NCI-H2227 (cell line): Measurements from ENCODE around the gene MSI2.

Experiments
- DNase-seq: peaks from one replicate; lab custom pipeline; 2025; ENCODE audit not compliant: unreplicated experiment; lab: John Stamatoyannopoulos, UW

The MSI2 gene

DNA sequence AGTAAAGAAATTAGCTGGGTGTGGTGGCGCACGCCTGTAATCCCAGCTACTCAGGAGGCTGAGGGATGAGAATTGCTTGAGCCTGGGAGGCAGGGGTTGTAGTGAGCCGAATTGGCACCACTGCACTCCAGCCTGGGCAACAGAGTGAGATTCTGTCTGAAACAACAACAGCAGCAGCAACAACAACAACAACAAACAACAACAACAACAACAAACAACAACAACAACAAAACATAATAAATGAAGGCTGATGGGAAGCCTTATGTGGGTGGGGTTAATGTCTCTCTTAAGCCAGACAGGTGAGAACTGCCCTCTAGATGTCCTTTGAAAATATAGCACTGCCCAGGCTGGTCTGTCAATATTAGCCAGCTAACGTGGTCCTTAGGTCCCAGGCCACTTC lies 107.3 kb downstream of the MSI2 start:
- DNase-seq, result no peak

DNA sequence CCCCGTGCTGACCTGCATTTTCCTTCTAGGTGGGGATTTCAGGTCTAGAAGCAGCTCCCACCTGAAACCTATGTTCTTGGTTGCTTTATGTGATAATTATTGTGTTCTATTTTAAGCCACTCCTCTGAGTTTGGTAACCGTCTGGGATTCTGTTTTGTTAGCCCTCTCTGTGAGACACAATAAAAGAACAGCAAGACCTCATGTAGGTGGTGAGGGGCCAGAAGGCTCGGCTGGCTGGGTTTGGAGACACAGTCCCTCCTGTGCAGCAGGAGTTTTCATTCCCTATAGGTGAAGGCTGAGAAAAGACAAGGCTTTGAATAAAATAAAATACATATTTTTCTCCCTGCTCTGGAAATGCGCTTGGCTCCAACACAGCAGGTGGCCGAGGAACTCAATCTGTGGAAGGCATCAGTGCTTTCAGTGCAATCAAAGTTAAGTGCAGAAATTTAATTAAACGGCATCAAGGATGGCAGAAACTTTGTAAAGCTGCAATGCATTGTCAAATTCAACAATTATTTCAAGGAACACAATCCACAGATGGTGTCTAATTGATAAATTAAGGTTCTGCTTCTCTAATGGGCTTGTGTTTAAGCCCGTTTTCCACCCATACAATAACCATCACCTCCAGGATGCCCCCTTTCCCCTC lies 107.8 kb downstream of the MSI2 start:
- DNase-seq, result peak; percentile 39

DNA sequence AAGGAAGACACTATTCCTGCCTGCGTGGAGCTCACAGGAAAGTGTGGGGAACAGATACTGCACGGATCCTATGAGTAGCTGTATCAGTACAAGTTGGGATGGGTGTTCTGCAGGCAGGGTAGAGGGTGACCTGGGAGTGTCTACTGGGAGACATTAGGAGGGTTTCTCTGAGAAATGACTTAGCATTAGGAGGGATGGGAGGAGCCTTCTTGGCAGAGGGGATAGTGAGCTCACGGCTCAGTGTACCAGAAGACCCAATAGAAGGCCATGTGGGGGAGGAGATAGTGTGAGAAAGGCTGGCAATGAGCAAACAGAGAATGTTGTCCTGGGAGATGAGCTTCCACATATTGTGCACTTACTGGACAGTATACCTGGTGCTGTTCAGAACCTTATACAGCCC lies 109.1 kb downstream of the MSI2 start:
- no peak for DNase-seq

- no peak for DNase-seq
Observed at GRCh38 chr17:57366177-57366557, 109.8 kb downstream of the MSI2 start.

- no peak for DNase-seq
Observed at GRCh38 chr17:57366558-57367351, 110.4 kb downstream of the MSI2 start.

- DNase-seq, result no peak
Observed at GRCh38 chr17:57368637-57369336, 112.5 kb downstream of the MSI2 start.

- no peak for DNase-seq
Observed at GRCh38 chr17:57369509-57369945, 113.2 kb downstream of the MSI2 start.

GRCh38 chr17:57370037-57370581 lies 113.8 kb downstream of the MSI2 start:
- no peak for DNase-seq

DNA sequence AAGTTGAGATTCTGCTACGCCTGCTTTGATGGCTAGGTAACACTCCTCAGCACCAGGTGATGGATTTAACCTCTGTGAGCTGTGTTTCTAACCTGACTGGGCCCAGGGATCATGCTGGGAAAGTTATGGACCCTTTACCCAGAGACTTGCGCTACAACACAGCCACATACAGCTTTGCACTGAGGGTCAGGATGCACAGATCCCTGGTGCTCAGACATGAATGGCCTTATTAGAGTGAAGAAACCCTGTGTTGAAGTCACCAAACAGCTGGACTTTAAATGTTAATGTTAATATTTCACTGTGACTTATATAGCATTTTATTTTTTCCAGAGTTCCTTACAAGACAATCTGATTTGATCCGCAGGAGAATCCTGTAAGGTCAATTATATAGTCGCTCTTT lies 114.3 kb downstream of the MSI2 start:
- DNase-seq, result no peak

GRCh38 chr17:57372156-57372555 lies 115.8 kb downstream of the MSI2 start:
- DNase-seq, result no peak

DNA sequence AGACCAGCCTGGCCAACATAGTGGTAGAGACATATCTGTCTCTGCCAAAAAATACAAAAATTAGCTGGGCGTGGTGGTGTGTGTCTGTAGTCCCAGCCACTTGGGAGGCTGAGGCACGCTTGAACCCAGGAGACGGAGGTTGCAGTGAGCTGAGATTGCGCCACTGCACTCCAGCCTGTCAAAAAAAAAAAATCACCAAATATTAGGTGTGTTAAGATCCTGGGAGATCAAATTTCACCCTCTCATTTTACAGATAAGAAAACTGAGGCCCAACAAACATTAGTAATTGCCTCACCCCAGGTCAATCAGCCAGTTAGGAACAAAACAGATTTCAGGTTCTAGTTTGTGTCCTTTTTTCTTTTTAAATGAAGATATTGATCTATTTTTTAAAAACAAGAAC lies 116.7 kb downstream of the MSI2 start:
- DNase-seq, result no peak

DNA sequence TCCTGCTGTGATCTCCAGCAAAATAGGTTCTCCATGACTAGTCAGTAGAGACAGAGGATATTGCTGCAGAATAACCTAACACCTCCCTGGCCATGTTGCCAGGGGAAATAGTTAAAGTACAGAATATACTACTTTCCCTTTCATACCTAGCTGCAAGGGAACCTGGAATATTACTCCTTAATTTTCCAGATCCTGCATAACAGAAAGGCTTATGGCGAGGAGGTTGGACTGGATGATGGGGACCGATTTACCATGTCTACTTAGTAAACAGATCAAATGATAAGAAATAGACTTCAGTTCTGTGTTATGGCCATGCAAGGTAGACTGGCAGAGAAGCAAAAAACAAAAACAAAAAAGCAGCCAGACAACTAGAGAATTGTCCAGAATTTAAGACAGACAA lies 117.4 kb downstream of the MSI2 start:
- no peak for DNase-seq

DNA sequence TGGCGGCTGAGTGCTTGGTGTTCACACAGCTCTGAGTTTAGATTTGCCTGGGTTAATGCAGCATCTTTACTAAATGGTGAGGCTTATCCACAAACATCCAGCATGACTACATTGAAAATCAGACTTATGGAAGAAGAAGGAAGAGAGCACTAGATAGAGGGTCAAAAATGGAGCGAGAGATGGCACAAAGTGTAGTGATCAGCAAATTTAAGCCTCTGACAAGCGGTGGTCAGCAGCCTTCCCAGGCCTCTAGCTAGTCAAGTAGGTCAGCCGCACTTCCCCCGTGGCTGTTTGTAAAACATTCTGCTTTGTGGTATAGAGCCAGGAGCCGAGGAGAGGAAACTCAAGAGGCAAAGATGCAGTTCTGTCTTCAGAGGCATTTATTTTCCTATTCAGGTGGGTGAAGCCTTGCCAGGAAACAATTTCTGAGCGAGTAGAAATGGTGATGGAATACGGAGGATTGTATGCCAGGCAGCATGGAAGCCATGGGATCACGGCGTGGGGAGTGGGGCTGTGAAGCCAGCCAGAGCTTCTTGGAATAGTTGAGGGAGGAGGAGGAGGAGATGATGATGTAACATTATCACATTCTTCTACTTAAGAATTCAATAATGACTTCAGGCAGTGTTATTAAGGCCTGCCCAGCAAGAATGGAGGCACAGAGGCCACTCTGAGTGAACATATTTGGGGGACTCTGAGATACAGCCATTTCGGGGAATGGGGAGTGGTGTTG lies 118.9 kb downstream of the MSI2 start:
- DNase-seq, result no peak

DNA sequence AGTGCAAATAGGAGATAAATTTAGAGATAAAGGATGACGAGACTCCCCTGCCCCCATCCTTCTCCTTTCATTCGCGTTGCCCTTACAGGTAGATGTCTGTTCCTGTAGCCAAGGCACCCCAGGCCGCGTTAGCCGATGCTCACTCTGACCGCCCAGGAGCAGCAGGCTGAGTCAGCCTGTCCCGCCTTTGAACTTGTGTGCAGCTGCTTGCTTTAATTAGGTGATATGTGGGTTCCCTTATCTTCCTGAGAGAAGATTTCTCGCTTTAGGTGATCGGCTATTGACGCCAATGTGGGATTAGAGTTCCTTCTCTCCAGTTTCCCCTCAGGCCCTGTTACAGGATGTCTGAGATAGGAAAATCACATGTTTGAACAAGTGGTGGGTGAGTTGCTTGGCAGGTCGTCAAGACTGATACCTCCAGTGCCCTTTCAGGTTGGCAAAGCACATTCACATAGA lies 119.5 kb downstream of the MSI2 start:
- no peak for DNase-seq

DNA sequence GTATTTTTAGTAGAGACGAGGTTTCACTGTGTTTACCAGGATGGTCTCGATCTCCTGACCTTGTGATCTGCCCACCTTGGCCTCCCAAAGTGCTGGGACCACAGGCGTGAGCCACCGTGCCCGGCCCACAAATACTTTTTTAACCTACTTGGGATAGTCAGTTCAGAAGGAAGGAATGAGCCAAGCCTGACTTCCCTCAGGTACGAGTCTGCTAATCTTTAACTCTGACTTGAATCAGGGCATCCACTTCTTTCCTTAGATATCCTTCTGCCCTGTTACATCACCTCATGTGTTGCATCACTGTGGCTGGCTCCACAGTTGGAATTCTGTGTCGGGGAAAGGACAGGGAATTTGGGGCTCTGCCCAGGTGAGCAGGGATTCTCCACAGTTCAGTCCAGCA lies 120.8 kb downstream of the MSI2 start:
- no peak for DNase-seq

GRCh38 chr17:57379237-57379894 lies 123.0 kb downstream of the MSI2 start:
- DNase-seq, result no peak

DNA sequence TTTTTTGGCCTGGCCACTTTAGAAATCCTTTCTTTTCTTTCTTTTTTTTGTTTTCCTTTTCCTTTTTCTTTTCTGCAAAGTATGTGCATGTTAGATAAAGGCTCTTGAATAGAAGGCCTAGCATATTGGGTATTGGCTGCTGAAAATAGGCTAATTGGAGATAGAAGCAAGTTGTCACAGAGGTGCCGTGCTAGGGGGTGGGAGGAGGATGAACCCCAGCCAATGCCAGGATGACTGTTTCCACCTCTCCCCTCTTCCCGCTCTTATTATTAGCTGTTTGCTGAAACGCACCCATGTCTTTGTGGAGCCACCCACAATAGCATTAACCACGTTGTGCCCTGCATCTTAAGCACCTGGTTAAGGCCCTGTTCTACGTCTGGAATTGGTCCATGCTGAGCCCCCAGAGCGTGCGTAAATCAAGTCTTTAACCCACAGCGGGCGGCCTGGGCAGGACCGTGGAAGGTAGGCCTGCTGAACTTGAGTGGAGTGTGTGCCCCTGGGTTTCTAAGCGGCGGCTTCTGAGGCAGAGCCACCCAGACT lies 123.6 kb downstream of the MSI2 start:
- DNase-seq, result no peak

- no peak for DNase-seq
Observed at GRCh38 chr17:57381498-57381897, 125.2 kb downstream of the MSI2 start.

GRCh38 chr17:57384219-57384618 lies 127.9 kb downstream of the MSI2 start:
- DNase-seq, result no peak

GRCh38 chr17:57385975-57386374 lies 129.7 kb downstream of the MSI2 start:
- no peak for DNase-seq
